ENCODE results near the gene LRCH1.

The LRCH1 gene

DNA sequence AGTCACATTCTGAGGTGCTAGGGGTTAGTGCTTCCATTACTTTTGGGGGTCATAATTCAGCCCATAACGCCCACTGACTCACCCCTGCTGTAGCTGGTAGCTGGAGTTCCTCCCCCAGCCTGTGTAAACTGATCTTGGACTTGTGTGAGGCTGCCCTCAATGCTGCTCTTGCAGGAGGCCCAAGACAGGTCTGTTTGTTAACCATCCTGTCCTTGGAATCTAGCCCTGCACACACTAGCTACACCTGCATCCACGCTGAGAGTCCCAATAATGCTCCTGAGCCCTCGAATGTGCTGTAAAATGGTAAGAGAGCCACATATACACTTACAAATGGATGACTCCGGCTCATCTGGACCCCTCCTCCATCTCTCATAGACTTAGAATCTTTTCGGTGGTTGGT is 9.6 kb downstream of the LRCH1 start:
- Histone ChIP-seq H3K9me3 (ENCODE audit: control insufficient read depth, insufficient read depth, low read depth, low read length) (no peaks in the 10 kb centered on the region; the same call in 1 of the 2 replicates), H3K36me3 (ENCODE audit: control insufficient read depth, insufficient read depth, low read length) (no peaks in the 10 kb centered on the region), H3K27me3 (ENCODE audit: control insufficient read depth, insufficient read depth, low read length) (no peaks in the 10 kb centered on the region), H3K9ac (ENCODE audit: low read length) (no peak overlapping the region), H3K4me1 (ENCODE audit: control insufficient read depth, insufficient read depth, low read length) (0 out of 2 replicates have a peak, but pooled peaks cover 3% of the 10 kb centered on the region), H3K4me3 (ENCODE audit: low read depth, low read length) (no peak overlapping the region), H3K27ac (ENCODE audit: low read depth, low read length) (no peak overlapping the region)

GRCh38 chr13:46565808-46566750 is 13.1 kb downstream of the LRCH1 start:
- no peaks in the 10 kb centered on the region for H3K36me3 ChIP-seq (ENCODE audit: control insufficient read depth, insufficient read depth, low read length)
- H3K27me3 ChIP-seq (ENCODE audit: control insufficient read depth, insufficient read depth, low read length): no peaks in the 10 kb centered on the region
- H3K4me3 ChIP-seq (ENCODE audit: low read depth, low read length): no peak overlapping the region
- H3K9me3 ChIP-seq (ENCODE audit: control insufficient read depth, insufficient read depth, low read depth, low read length): no peaks in the 10 kb centered on the region; the same call in 1 of the 2 replicates
- 0 out of 2 replicates have a peak, but pooled peaks cover 3% of the 10 kb centered on the region for H3K4me1 ChIP-seq (ENCODE audit: control insufficient read depth, insufficient read depth, low read length)
- no peak overlapping the region for H3K27ac ChIP-seq (ENCODE audit: low read depth, low read length)
- no peak overlapping the region for H3K9ac ChIP-seq (ENCODE audit: low read length)

DNA sequence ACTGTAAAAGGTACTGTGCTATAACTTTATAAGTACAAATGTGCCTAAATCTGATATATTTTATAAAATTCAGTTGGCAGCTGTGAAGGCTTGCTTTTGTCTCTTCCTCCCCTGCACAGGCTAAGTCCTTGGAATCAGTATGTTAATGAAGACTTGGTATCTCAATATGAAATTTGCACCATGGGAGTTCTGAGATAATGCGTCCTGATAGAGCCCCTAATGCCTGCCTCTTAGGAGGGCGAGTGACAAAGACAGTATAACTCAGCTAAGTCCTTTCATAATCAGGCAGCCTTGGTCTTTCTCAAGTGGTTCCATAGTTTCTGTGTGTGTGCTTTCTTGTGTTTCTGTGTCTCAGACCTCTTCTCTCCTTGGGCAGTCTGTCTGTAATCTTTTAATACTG is 14.7 kb downstream of the LRCH1 start:
- Histone ChIP-seq H3K4me1 (ENCODE audit: control insufficient read depth, insufficient read depth, low read length) (0 out of 2 replicates have a peak, but pooled peaks cover 3% of the 10 kb centered on the region), H3K9me3 (ENCODE audit: control insufficient read depth, insufficient read depth, low read depth, low read length) (no peaks in the 10 kb centered on the region), H3K36me3 (ENCODE audit: control insufficient read depth, insufficient read depth, low read length) (no peaks in the 10 kb centered on the region), H3K4me3 (ENCODE audit: low read depth, low read length) (no peak overlapping the region), H3K27ac (ENCODE audit: low read depth, low read length) (no peak overlapping the region), H3K27me3 (ENCODE audit: control insufficient read depth, insufficient read depth, low read length) (no peaks in the 10 kb centered on the region), H3K9ac (ENCODE audit: low read length) (no peak overlapping the region)

GRCh38 chr13:46569456-46569855 is 16.5 kb downstream of the LRCH1 start:
- no peaks in the 10 kb centered on the region for H3K9me3 ChIP-seq (ENCODE audit: control insufficient read depth, insufficient read depth, low read depth, low read length)
- no peak overlapping the region for H3K9ac ChIP-seq (ENCODE audit: low read length)
- no peaks in the 10 kb centered on the region for H3K27me3 ChIP-seq (ENCODE audit: control insufficient read depth, insufficient read depth, low read length)
- H3K4me1 ChIP-seq (ENCODE audit: control insufficient read depth, insufficient read depth, low read length): no peaks in the 10 kb centered on the region
- H3K4me3 ChIP-seq (ENCODE audit: low read depth, low read length): no peak overlapping the region
- no peaks in the 10 kb centered on the region for H3K36me3 ChIP-seq (ENCODE audit: control insufficient read depth, insufficient read depth, low read length)
- no peak overlapping the region for H3K27ac ChIP-seq (ENCODE audit: low read depth, low read length)

DNA sequence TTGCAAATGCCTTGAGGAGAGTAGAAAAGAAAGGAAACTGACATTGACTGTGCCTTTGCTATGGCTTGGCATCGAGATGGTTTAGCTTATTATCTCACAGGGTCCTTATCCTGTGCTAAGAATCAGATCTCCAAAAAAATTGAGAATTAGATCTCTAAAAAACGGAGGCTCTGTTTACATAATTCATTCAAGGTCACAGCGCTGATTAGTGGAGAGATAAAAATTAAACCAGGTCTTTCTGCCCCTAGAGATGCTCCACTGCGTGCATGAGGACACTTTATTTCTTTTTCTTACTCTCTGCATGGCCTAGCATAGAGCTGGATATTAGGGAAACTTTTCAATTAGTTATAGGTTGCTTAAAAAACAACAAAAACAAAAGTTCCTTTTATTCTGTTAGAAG is 17.3 kb downstream of the LRCH1 start:
- no peak overlapping the region for H3K27ac ChIP-seq (ENCODE audit: low read depth, low read length)
- H3K9ac ChIP-seq (ENCODE audit: low read length): no peak overlapping the region
- H3K36me3 ChIP-seq (ENCODE audit: control insufficient read depth, insufficient read depth, low read length): no peaks in the 10 kb centered on the region
- H3K4me1 ChIP-seq (ENCODE audit: control insufficient read depth, insufficient read depth, low read length): no peaks in the 10 kb centered on the region
- H3K9me3 ChIP-seq (ENCODE audit: control insufficient read depth, insufficient read depth, low read depth, low read length): no peaks in the 10 kb centered on the region
- H3K4me3 ChIP-seq (ENCODE audit: low read depth, low read length): no peak overlapping the region
- H3K27me3 ChIP-seq (ENCODE audit: control insufficient read depth, insufficient read depth, low read length): no peaks in the 10 kb centered on the region

DNA sequence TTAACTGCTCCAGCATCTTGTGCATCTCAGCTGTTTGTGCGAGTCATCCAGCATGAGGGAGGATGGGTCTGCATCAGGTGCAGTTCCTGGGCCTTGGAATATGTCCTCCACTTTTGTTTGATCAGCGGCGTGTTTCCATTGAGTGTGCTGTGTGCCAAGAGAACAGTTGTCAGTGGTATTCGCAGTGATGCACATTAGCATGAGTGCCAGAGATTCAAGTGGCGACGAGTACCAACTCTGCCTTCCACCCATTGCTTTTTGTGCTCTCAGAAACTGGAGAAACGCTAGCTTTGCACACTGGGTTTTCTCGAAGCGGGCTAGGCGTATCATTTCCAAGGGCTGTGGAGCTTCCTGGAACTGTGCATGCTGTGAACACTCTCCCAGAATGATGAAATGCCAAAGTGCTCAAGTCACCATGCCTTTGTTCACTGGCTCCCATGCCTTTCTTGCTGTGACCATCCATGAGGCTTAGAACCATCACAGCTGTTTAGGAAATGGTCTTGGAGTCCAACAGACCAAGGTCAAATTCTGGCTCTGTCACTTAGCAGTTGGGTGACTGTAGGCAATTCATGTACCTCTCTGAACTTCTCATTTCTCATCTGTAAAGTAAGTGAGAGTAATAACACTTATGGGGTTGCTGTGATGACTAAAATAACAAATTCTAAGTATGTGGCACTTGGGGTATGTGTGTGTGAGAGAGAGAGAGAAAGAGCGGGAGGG is 18.4 kb downstream of the LRCH1 start:
- no peaks in the 10 kb centered on the region for H3K27me3 ChIP-seq (ENCODE audit: control insufficient read depth, insufficient read depth, low read length)
- no peaks in the 10 kb centered on the region for H3K36me3 ChIP-seq (ENCODE audit: control insufficient read depth, insufficient read depth, low read length)
- no peaks in the 10 kb centered on the region for H3K9me3 ChIP-seq (ENCODE audit: control insufficient read depth, insufficient read depth, low read depth, low read length)
- no peak overlapping the region for H3K9ac ChIP-seq (ENCODE audit: low read length)
- H3K4me1 ChIP-seq (ENCODE audit: control insufficient read depth, insufficient read depth, low read length): no peaks in the 10 kb centered on the region
- H3K4me3 ChIP-seq (ENCODE audit: low read depth, low read length): no peak overlapping the region
- H3K27ac ChIP-seq (ENCODE audit: low read depth, low read length): no peak overlapping the region

GRCh38 chr13:46571909-46572595 is 19.1 kb downstream of the LRCH1 start:
- Histone ChIP-seq H3K4me1 (ENCODE audit: control insufficient read depth, insufficient read depth, low read length) (no peaks in the 10 kb centered on the region), H3K27ac (ENCODE audit: low read depth, low read length) (no peak overlapping the region), H3K9ac (ENCODE audit: low read length) (no peak overlapping the region), H3K27me3 (ENCODE audit: control insufficient read depth, insufficient read depth, low read length) (no peaks in the 10 kb centered on the region), H3K36me3 (ENCODE audit: control insufficient read depth, insufficient read depth, low read length) (no peaks in the 10 kb centered on the region), H3K4me3 (ENCODE audit: low read depth, low read length) (no peak overlapping the region), H3K9me3 (ENCODE audit: control insufficient read depth, insufficient read depth, low read depth, low read length) (no peaks in the 10 kb centered on the region)

DNA sequence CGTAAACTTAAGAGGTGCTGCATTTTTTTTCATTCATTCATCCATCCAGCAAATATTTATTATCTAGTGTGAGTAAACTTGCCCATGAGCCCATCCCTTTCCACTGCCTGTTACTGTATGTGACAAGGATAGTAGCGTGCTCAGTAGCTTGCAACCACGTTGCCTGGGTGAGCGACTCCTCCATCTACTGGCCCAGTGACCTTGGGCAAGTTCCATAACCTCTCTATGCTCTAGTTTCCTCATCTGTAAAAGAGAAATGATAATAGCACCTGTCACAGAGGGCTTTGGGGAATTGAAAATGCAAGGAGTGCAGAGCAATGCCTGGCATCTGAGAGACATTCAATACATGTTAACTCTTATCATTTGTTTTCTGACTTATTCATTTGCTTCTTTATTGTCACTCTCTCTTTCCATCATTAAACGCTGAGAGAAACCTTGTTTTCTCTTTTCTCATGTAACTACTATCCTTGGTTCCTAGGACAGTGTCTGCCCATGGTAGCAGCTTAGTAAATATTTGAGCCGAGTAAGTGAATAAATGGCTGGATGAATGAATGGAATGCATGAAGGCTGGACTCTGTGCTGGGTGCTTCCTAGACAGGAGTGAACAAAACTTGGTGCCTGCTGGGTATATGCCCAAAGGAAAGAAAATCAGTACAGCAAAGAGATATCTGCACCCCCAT is 19.9 kb downstream of the LRCH1 start:
- Histone ChIP-seq H3K9me3 (ENCODE audit: control insufficient read depth, insufficient read depth, low read depth, low read length) (no peaks in the 10 kb centered on the region), H3K27me3 (ENCODE audit: control insufficient read depth, insufficient read depth, low read length) (no peaks in the 10 kb centered on the region), H3K4me1 (ENCODE audit: control insufficient read depth, insufficient read depth, low read length) (peaks cover 3% of the 10 kb centered on the region; the same call in 1 of the 2 replicates), H3K4me3 (ENCODE audit: low read depth, low read length) (no peak overlapping the region), H3K36me3 (ENCODE audit: control insufficient read depth, insufficient read depth, low read length) (no peaks in the 10 kb centered on the region), H3K9ac (ENCODE audit: low read length) (no peak overlapping the region), H3K27ac (ENCODE audit: low read depth, low read length) (no peak overlapping the region)

DNA sequence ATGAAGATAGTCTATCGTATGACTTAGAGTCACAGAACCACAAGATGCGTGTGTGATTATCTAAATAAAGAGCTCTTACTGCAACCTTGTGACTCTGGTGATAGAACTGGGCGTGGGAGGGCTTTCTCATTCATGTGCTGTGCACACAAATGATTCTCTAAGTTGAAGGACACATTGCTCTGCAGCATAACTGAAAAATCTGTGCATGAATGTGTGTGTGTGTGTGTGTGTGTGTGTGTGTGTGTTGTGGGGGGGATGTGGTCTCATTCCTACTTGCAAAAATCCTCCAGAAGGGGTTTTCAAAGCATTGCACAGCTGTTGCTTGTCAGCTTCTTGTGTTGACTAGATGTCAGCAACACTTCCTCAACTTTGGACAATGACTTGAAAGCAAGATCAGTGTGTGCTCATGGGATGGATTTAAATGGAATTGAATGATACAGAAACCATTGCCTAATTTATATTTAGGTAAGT is 22.4 kb downstream of the LRCH1 start:
- H3K36me3 ChIP-seq (ENCODE audit: control insufficient read depth, insufficient read depth, low read length): no peaks in the 10 kb centered on the region
- peaks cover 8% of the 10 kb centered on the region; the same call in 1 of the 2 replicates for H3K4me1 ChIP-seq (ENCODE audit: control insufficient read depth, insufficient read depth, low read length)
- no peak overlapping the region for H3K4me3 ChIP-seq (ENCODE audit: low read depth, low read length)
- no peaks in the 10 kb centered on the region for H3K9me3 ChIP-seq (ENCODE audit: control insufficient read depth, insufficient read depth, low read depth, low read length)
- H3K27me3 ChIP-seq (ENCODE audit: control insufficient read depth, insufficient read depth, low read length): no peaks in the 10 kb centered on the region
- H3K9ac ChIP-seq (ENCODE audit: low read length): no peak overlapping the region
- no peak overlapping the region for H3K27ac ChIP-seq (ENCODE audit: low read depth, low read length)

DNA sequence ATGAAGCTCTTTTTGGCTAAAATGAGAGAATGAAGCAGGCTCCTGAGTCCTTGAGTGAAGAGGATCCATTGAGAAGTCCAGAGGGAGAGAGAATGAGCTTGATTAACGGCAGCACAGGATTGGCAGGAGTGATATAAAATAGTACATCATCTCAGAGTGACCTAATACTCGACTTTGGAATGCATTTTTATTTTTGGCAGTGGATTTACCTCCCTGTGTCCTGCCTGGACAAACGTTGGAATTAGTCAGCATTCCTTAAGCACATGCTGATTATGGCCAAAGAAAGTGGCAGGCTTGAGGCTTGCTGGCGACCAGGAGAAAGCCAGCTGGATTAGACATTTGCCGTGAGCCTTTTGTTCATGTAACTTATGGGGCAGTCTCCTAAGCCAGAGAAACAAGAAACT is 22.9 kb downstream of the LRCH1 start:
- H3K36me3 ChIP-seq (ENCODE audit: control insufficient read depth, insufficient read depth, low read length): no peaks in the 10 kb centered on the region
- no peak overlapping the region for H3K9ac ChIP-seq (ENCODE audit: low read length)
- no peak overlapping the region for H3K27ac ChIP-seq (ENCODE audit: low read depth, low read length)
- peaks cover 8% of the 10 kb centered on the region; the same call in 1 of the 2 replicates for H3K4me1 ChIP-seq (ENCODE audit: control insufficient read depth, insufficient read depth, low read length)
- no peak overlapping the region for H3K4me3 ChIP-seq (ENCODE audit: low read depth, low read length)
- H3K27me3 ChIP-seq (ENCODE audit: control insufficient read depth, insufficient read depth, low read length): no peaks in the 10 kb centered on the region
- no peaks in the 10 kb centered on the region for H3K9me3 ChIP-seq (ENCODE audit: control insufficient read depth, insufficient read depth, low read depth, low read length)

Data from HUES6 (cell line).